Activated CD8-positive, alpha-beta memory T cell treated with anti-CD3 and anti-CD28 coated beads for 1 hour (primary cell): ENCODE results near the gene TSPAN18.

Experiments
- DNase-seq, 2 donors: peaks; one replicate each; pipeline ENCODE4 v3.0.0-alpha.2; 2020; ENCODE audit warnings: low read depth in 1 of 2; ENCODE audit errors: extremely low read depth in 1 of 2

TSPAN18 gene

GRCh38 chr11:44775366-44775984, 48.7 kb downstream of the TSPAN18 start:
- DNase-seq = peak in 1 of 2 donors; percentile 25

DNA sequence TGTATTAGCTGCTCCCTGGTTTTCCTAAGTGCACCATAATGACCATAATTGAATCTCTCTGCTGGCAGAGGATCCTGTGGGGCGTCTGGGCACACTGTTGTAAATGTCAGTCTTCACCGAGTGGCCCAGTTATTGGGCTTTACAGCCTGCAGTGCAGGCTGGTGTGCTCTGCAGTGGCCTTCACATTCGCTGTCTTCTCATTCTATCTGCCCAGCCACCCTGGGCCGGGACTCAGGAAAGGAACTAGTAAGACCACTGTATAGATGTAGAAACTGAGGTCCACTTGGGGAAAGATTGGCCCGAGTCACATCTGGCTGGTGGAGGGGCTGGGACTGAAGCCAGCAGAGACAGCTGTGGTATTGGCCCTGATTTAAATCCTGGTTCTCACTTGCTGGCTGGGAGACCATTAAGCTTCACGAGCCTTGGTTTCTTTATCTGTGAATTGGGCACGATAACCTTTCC, 49.3 kb downstream of the TSPAN18 start:
- DNase-seq = no peak

GRCh38 chr11:44776551-44777208, 49.9 kb downstream of the TSPAN18 start:
- DNase-seq = no peak

- no peak for DNase-seq
These were observed 50.7 kb downstream of the TSPAN18 start for GRCh38 chr11:44777209-44778194.

DNA sequence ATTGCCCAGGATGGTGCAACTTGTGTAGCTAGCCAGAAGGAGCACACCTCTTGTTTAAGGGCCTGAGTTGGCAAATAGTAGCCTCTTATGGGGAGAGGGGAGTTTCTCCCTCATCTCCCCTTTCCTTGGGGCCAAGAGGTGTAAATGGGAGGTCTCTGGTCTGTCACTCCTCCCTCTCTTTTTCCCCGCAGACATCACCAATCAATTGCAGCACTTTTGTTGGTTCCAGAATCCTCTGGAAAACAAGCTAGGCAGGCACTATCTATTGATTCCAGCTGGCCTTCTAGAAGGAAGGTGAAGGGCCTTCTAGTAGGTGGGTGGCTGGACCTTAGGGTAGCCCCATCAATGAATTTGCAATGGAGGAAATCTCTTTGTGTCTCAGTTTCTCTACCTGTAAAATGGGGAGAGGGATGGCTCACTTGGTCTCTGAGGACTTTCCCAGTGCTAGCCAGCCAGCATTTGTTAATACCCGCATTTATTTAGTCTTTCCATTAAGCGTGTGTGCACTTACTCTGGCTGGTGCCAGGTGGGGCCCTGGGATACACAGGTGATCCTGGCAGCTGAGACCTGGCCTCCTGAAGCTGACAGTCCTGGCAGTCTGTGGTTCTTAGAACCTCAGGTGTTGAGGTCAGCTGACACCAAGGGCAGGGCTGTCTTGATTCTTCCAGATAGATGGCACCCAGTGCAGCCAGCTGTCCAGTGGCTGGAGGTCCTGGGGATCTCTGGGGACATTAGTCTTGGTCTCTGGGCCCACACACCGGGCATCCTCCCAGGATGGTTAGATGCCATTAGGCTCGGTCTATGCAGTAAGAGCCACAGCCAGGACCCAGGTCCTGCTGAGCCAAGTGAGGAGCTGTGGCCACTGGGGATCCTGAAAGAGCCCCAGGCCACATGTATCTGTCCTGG, 51.7 kb downstream of the TSPAN18 start:
- no peak for DNase-seq

DNA sequence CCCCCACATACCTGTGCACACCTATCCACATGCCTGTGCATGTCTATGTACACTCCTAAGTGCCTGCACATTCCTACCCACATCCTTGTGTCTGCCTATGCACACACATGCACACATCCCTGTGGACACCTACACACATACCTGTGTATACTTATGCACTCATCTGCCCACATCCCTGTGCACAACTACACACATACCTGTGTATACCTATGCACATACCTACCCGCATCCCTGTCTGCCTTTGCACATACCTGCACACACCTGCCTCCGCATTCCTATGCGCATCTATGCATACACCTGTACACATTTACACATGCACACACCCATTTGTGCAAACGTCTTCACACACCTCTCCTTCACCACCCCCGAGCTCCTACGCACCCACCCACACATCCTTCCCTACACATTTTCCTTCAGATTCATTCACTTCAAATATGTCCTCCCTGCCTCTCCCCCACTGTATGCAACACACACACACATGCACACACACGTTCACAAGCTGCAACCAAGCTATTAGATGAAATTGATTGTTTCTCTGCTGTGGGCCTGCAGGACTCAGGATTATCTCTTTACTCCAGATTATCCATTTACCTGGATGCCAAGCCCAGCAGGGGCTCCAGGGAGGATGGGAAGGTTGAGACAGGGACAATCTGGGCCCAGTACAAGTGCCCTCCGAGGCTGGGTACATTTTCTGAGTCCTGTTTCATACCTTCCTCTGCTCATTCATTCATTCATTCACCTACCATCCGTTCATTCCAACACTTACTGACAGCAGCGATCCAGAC, 53.2 kb downstream of the TSPAN18 start:
- no peak for DNase-seq

- no peak for DNase-seq
These were observed 54.3 kb downstream of the TSPAN18 start for GRCh38 chr11:44780940-44781631.

- DNase-seq = no peak
These were observed 54.9 kb downstream of the TSPAN18 start for GRCh38 chr11:44781655-44782054.

GRCh38 chr11:44782478-44782877, 55.7 kb downstream of the TSPAN18 start:
- DNase-seq = no peak

DNA sequence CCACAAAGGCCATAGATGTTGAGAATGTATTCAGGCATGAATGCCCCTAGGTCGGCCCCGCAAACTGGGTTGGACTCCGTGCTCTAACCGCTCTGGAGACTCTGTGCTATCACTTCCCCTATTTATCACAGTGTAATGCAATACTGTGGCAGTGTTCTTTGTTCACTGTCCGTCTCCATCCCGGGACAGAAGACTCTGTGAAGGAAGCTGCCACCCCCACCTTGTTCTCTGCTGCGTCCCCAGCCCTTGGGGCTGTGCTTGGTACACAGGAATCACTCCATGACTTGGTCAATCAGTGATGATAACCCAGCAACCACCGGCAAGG, 57.6 kb downstream of the TSPAN18 start:
- DNase-seq = no peak

DNA sequence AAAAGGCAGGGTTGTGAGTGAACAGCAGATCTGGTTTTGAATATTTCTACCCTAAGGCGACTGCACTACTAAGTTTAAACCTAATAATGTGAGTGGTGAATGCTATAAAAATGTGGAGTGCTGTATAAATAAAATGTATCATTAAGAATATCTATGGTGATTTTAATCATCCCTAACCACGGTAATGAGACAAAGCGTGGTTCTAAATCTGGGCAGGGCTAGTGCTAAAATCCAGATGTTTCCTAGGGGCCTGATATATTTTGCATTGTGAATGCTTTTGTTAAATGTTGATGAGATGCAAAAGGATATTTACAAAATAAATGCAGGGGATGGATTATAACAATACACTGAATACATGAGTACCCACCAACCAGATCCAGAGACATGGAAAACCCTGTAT, 58.1 kb downstream of the TSPAN18 start:
- no peak for DNase-seq

DNA sequence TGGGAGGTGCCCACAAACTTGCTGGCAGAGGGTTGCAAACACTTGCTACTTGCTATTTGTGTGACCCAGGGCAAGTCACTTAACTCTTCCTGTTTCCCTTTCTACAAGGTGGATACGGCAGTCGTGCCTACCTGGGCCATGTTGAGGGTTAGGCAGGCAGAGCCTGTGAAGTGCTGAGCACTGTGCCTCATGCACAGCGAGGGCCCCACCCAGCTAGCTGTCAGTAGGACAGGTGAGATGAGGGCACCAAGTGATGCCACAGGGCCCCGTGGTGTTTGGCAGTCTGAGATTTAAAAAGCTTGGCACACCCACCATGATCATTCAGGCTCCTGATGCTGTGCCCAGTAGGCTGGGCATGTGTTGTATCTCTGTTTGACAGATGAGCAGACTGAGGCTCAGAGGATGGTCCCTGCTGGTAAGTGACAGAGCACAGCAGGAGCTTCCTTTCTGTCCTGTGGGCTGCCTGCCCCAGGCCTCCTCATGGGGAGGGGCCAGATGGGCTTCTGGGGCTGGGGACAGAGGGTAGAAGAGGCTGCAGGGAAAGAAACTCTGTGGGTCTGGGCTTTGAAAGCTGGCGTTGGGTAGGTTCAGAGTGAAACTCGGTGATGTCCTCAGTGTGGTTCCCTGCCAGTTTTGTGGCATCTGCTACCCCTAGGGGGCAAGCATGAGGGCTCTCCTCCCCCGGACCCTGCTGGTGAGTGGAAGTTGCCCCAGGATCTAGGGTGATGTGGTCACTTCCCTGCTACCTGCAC, 59.3 kb downstream of the TSPAN18 start:
- no peak for DNase-seq

DNA sequence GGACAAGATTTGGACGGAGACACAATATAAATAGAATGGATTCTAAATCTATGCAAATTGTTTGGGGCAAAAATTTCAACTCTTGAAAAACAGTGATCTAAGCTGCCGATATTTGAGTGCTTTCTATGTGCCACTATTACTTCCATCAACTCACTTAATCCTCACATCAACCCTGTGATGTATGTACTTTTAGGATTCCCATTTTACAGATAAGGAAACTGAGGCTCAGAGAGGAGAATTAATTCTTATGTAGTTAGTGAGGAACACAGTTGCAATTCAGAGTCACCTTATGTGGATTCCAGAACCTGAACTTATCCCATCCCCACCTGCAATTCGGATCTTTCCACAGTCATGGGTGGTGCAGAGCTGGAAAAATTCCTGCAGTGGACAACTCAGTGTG, 60.3 kb downstream of the TSPAN18 start:
- no peak for DNase-seq

- DNase-seq = no peak
These were observed 61.2 kb downstream of the TSPAN18 start for GRCh38 chr11:44787981-44788380.

DNA sequence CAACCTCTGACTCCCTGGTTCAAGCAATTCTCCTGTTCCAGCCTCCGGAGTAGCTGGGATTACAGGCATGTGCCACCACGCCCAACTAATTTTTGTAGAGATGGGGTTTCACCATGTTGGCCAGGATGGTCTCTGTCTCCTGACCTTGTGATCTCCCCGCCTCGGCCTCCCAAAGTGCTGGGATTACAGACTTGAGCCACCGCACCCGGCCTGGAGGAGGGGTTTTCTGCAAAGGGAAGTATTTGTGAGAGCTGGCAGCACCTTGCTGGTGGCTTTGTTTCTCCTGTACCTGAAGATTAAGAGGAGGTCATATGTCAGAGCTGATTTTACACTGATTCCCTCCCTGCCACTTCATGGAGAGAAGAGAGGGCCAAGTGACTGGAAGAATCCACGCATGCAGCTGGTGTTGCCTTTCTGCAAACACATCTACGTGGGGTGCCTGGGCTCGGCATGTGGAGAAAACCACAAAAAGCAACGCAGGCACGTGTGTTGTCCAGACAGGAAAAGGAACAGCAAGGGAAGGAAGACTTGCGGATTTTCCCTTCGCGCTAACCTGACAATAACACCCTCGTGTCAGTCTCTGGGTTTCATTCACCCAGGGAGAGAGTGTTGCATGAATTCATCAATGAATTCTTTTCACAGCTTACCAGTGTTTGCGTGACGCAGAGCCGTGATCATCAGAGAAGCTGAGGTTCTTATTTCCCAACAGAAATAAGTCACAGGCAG, 61.9 kb downstream of the TSPAN18 start:
- no peak for DNase-seq

- DNase-seq = no peak
These were observed 62.7 kb downstream of the TSPAN18 start for GRCh38 chr11:44789496-44789895.

GRCh38 chr11:44790211-44790610, 63.4 kb downstream of the TSPAN18 start:
- DNase-seq = no peak
